ENCODE data around the gene ZBTB11.
"Not testable (repeated sequence)": the region's sequence is repeated elsewhere in the genome, so short reads cannot be mapped to it uniquely, and the experiment has no call there.

The ZBTB11 gene

GRCh38 chr3:101720851-101721840, 44.2 kb upstream of the ZBTB11 start:
- no peak for TF ChIP-seq CTCF (IDR thresholded peaks at IDR 0.05; ENCODE audit: insufficient read depth, missing control alignments)
- FAIRE-seq (no peak), DNase-seq (ENCODE audit: insufficient read length, low spot score) (no peak)

GRCh38 chr3:101719604-101720185, 42.8 kb upstream of the ZBTB11 start:
- DNase-seq (ENCODE audit: insufficient read length, low spot score) (no peak), FAIRE-seq (no peak)
- TF ChIP-seq CTCF (IDR thresholded peaks at IDR 0.05; ENCODE audit: insufficient read depth, missing control alignments), result no peak

GRCh38 chr3:101718455-101718854, 41.5 kb upstream of the ZBTB11 start:
- no peak for TF ChIP-seq CTCF (IDR thresholded peaks at IDR 0.05; ENCODE audit: insufficient read depth, missing control alignments)
- no peak for FAIRE-seq
- no peak for DNase-seq (ENCODE audit: insufficient read length, low spot score)

DNA sequence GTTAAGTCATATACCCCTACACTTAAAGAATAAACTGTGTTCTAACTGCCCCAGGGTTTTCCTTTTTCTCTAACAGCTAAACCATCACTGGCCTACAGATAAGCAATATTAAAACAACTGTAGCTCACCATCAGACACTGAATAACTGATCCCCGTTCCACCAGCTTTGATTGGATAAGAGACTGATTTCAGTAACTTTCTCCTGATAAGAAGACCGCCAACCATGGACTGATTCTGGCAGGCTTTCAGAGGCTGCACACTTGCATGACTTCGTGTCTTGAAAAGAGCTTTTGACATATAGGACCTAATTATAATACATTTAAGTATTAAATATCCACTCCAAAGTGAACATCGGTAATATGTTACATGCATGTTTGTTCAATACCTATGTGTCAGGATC, 32.2 kb upstream of the ZBTB11 start:
- FAIRE-seq (no peak), DNase-seq (ENCODE audit: insufficient read length, low spot score) (no peak)
- no peak for TF ChIP-seq CTCF (IDR thresholded peaks at IDR 0.05; ENCODE audit: insufficient read depth, missing control alignments)

- DNase-seq (ENCODE audit: insufficient read length, low spot score); FAIRE-seq: not testable (repeated sequence)
Measured at GRCh38 chr3:101704639-101705038, 27.7 kb upstream of the ZBTB11 start.

- no peak for TF ChIP-seq CTCF (IDR thresholded peaks at IDR 0.05; ENCODE audit: insufficient read depth, missing control alignments)
- DNase-seq (ENCODE audit: insufficient read length, low spot score) (no peak), FAIRE-seq (no peak)
Measured at GRCh38 chr3:101703169-101703568, 26.2 kb upstream of the ZBTB11 start.

- TF ChIP-seq CTCF (IDR thresholded peaks at IDR 0.05; ENCODE audit: insufficient read depth, missing control alignments), result no peak
- FAIRE-seq, result no peak
- DNase-seq (ENCODE audit: insufficient read length, low spot score), result no peak
Measured at GRCh38 chr3:101702726-101703125, 25.8 kb upstream of the ZBTB11 start.

Data from D721Med (cell line).